ENCODE measurements around the gene ZEB2.

Gene ZEB2

GRCh38 chr2:144512470-144512869 lies 7.4 kb downstream of the ZEB2 start:
- no peak for DNase-seq

- no peak for DNase-seq
Observed at GRCh38 chr2:144511937-144512336, 8.0 kb downstream of the ZEB2 start.

- DNase-seq = no peak
Observed at GRCh38 chr2:144511226-144511810, 8.6 kb downstream of the ZEB2 start.

GRCh38 chr2:144510294-144510991 lies 9.5 kb downstream of the ZEB2 start:
- DNase-seq = peak; percentile 60

DNA sequence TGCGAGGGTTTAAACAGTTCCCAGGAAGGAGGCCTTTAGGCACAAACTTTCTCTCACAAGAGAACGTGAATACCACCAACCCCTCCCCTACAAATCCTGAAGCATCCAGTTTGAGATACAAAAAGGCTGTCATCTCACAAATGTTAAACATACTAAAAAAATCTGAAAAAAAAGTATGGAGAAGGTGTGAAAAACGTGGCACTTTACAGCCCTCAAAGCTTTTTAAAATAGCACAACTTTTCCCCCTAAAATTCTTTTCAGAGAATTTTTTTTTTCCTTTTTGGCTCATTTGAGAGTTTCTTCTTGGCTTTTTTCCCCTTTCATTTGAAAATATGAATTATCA lies 10.1 kb downstream of the ZEB2 start:
- DNase-seq = no peak

DNA sequence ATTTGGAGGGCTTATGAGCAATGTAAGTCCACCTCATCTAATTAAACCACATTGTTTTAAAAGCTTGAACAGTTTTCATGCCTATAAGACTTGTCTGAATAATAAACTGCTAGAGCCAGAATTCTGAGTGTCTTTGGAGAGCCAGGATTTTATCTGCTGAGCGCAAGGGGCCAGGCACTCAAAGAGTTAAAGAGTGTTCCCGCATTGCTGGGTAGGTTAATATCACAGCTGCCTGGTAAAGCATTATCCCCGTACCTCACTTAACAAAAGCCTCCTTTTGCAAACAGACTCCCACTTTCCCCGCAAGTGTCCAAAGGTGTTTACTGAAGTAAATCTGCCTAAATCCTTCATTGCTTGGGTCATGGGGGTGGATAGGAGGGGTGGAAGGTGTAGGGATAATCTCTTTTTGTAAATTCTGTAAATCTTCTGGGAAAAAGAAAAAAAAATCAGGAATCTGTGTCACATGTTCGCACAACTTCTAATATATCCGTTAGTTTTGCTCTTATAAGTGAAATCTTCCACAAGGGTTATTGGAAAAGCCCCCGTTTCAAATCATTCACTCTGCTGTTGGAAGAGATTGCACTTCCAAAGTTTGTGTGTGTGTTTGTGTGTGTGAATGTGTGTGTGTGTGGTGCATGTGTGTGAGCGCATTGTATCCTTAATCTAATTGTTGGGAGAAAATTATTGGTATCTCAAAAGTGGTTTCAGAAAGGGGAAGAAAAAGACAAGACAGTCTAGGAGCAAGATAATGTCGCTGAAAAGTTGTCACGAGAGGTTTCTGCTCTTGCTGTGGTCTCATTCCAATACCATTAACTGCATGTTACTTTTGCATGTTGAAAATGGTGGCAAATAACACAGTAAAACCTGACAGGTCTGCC lies 10.7 kb downstream of the ZEB2 start:
- peak; percentile 76 for DNase-seq

GRCh38 chr2:144508172-144508851 lies 11.6 kb downstream of the ZEB2 start:
- DNase-seq = peak; percentile 78

DNA sequence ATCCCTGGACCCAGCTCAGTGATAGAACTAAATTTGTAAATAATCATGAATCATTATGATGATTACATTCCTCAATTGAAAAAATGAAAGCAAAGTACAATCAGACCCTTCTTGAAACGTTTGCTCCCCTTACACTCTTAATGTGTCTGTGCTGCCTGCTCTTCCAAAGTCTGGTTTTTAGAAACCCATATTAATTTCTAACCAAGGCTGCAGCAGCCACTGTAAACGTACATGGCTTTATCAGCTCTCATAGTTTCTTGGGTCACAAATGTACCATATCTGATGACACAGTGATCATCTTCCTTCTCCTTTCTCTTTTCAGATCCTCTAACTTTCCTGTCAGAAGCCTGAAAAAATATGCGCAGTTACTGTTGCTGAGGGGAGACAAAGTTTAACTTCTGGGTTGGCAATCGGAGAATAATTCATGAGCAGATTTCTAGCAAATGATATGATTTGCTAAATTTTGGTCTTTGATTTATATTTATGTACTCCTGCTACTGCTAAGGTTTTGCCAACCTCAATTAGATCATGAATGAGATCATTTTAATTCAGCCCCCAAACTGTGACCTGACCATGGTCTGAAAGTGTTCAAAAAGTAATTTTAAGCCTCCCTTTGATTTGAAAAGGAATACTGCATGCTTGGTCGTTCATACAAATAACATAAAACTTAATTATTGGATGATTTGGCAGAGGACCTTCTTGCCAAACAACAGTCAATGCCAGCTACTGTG lies 12.3 kb downstream of the ZEB2 start:
- peak; percentile 49 for DNase-seq

DNA sequence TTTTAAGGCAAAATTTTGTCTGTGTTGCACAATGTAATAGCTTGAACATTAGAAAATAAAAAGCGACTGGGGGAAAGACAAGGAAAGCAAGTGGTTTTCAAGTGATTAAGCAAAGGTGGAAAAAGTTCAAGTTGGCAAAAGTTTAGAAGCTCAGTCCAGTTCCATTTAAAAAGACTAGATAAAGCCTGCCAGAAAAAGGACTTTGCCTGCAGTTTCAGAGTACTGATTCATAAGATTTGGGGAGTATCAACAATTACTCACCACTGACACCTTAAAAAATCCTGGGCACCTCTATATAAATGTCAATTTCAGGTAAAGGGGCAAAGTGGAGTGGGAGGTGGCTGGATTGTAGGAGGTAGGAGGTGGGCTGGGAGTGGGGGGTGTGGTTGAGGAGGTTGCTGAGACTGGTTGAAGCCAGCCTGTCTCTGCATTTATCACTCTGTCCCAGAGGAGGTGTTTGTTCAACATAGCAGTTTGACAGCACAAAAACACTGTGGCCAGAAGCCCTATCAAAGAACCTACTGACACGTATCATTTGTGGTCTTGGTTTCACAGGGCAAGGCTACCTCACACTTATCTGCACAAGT lies 14.6 kb downstream of the ZEB2 start:
- DNase-seq = peak; percentile 92

- DNase-seq = no peak
Observed at GRCh38 chr2:144504218-144504641, 15.7 kb downstream of the ZEB2 start.

GRCh38 chr2:144503242-144503641 lies 16.7 kb downstream of the ZEB2 start:
- DNase-seq = no peak

GRCh38 chr2:144502369-144502768 lies 17.6 kb downstream of the ZEB2 start:
- no peak for DNase-seq

- DNase-seq = no peak
Observed at GRCh38 chr2:144501627-144502026, 18.3 kb downstream of the ZEB2 start.

GRCh38 chr2:144501118-144501517 lies 18.8 kb downstream of the ZEB2 start:
- DNase-seq = no peak

GRCh38 chr2:144500563-144500962 lies 19.4 kb downstream of the ZEB2 start:
- DNase-seq = peak; percentile 47

DNA sequence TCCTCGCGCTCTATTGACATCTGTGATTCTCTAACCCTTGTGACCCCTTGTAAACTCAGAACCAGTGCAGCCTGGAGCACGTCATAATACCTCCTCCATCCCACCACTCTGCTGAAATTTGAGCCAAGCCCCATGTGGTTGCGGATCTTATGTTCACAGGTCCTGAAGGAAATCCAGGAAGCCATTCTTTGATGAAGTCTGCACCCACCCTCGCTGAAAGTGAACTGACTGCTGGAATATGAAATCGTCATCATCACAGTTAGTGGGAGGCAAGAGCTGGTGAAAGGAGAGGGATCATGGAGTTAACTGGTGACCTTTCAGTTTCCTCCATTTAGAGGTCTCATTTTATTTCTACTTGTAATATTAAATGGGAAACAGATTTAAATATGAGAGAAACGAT lies 21.6 kb downstream of the ZEB2 start:
- DNase-seq = no peak

GRCh38 chr2:144496977-144497598 lies 22.8 kb downstream of the ZEB2 start:
- DNase-seq = no peak

- no peak for DNase-seq
Observed at GRCh38 chr2:144496092-144496976, 23.6 kb downstream of the ZEB2 start.

GRCh38 chr2:144495227-144496091 lies 24.5 kb downstream of the ZEB2 start:
- peak; percentile 58 for DNase-seq

All from hematopoietic multipotent progenitor cell treated with erythropoietin and hydrocortisone succinate and interleukin-3 and kit ligand, for 6 days (in vitro differentiated cells).